IMR-90 (cell line): Measurements from ENCODE around the gene ZCCHC7. TPM values are rescaled to one million over a fixed set of nuclear protein-coding genes. Genes with fewer than 3 reads are reported as not detected.
"Not testable (repeated sequence)": the region's sequence is repeated elsewhere in the genome, so short reads cannot be mapped to it uniquely, and the experiment has no call there.

Experiments
- ATAC-seq: fragments of 200-7000 bp; cut with Tn5 transposase; 2 replicates; pipeline ENCODE4 v1.9.1; 2020; ENCODE audit warnings: low read depth, mild to moderate bottlenecking, moderate library complexity
- BruUV-seq: library from RNA; stranded (reverse); fragments of 400-500 nt; replicated peaks from 2 replicates; lab custom pipeline; 2021; lab: Mats Ljungman, UMichigan
- CTCF ChIA-PET: fragments of 300-600 bp; formaldehyde crosslinking; extraction: SDS; loops from one replicate; lab custom pipeline; 2021; ENCODE audit warnings: antibody characterized with exemption; lab: Yijun Ruan, JAX
- POLR2A ChIA-PET: fragments of 300-600 bp; sonication (Branson Sonifier 250); formaldehyde crosslinking; loops from one replicate; lab custom pipeline; 2022; ENCODE audit warnings: antibody characterized with exemption; ENCODE audit not compliant: unreplicated experiment; lab: Charles Lee
- DNase-seq: peaks from one replicate; pipeline ENCODE4 v3.0.0; 2013
- H2AFZ ChIP-seq: replicated peaks from 2 replicates; pipeline ENCODE3; 2013; ENCODE audit warnings: low read length, mild to moderate bottlenecking; ENCODE audit not compliant: poor library complexity
- H2AK5ac ChIP-seq: 2 replicates; pipeline ENCODE4 v1.6.1; 2013; ENCODE audit warnings: low read depth, low read length, inconsistent platforms
- H2AK9ac ChIP-seq: replicated peaks from 2 replicates; pipeline ENCODE3; 2013; ENCODE audit warnings: mild to moderate bottlenecking, low read depth, low read length, moderate library complexity; ENCODE audit not compliant: poor library complexity
- H2BK120ac ChIP-seq: 2 replicates; pipeline ENCODE4 v1.6.1; 2013; ENCODE audit warnings: low read depth, low read length, inconsistent platforms
- H2BK15ac ChIP-seq: 3 replicates; pipeline ENCODE4 v1.6.1; 2013; ENCODE audit warnings: low read depth, low read length, inconsistent platforms
- H2BK20ac ChIP-seq: 2 replicates; pipeline ENCODE4 v1.6.1; 2013; ENCODE audit warnings: low read depth, mild to moderate bottlenecking, inconsistent platforms, low read length, moderate library complexity
- H2BK5ac ChIP-seq: 2 replicates; pipeline ENCODE4 v1.6.1; 2013; ENCODE audit warnings: mild to moderate bottlenecking, low read depth, low read length, inconsistent platforms; ENCODE audit not compliant: poor library complexity, severe bottlenecking
- H3K14ac ChIP-seq: replicated peaks from 2 replicates; pipeline ENCODE4 v1.6.1; 2013; ENCODE audit warnings: low read depth, low read length, inconsistent platforms
- H3K18ac ChIP-seq: 2 replicates; pipeline ENCODE4 v1.6.1; 2013; ENCODE audit warnings: low read depth, low read length, control low read depth
- H3K23ac ChIP-seq: 2 replicates; pipeline ENCODE4 v1.6.1; 2013; ENCODE audit warnings: low read depth, low read length, inconsistent platforms
- H3K27ac ChIP-seq: 2 replicates; pipeline ENCODE4 v1.5.1; 2013; ENCODE audit warnings: mild to moderate bottlenecking, control low read depth, low read length; ENCODE audit not compliant: insufficient read depth
- H3K27me3 ChIP-seq: 2 replicates; pipeline ENCODE4 v1.6.1; 2013; ENCODE audit warnings: low read length; ENCODE audit not compliant: control insufficient read depth, insufficient read depth
- H3K36me3 ChIP-seq: 2 replicates; pipeline ENCODE4 v1.6.1; 2013; ENCODE audit warnings: low read length, mixed read lengths; ENCODE audit not compliant: control insufficient read depth, insufficient read depth
- H3K4ac ChIP-seq: 2 replicates; pipeline ENCODE4 v1.6.1; 2013; ENCODE audit warnings: low read depth, low read length, inconsistent platforms
- H3K4me1 ChIP-seq: 2 replicates; pipeline ENCODE4 v1.6.1; 2013; ENCODE audit warnings: low read length, mixed read lengths; ENCODE audit not compliant: control insufficient read depth, insufficient read depth
- H3K4me2 ChIP-seq: 2 replicates; pipeline ENCODE4 v1.6.1; 2013; ENCODE audit warnings: low read depth, mild to moderate bottlenecking, control low read depth, low read length, moderate library complexity
- H3K4me3 ChIP-seq: 2 replicates; pipeline ENCODE4 v1.5.1; 2013; ENCODE audit warnings: low read depth, mild to moderate bottlenecking, control low read depth, low read length, moderate library complexity; ENCODE audit not compliant: insufficient read depth
- H3K56ac ChIP-seq: 2 replicates; pipeline ENCODE4 v1.6.1; 2013; ENCODE audit warnings: low read length, inconsistent platforms; ENCODE audit not compliant: insufficient read depth; ENCODE audit errors: extremely low read depth
- H3K79me1 ChIP-seq, 2 experiments: 2 replicates each; pipeline ENCODE4 v1.6.1; 2013; ENCODE audit warnings: low read length in 2 of 2, inconsistent platforms in 1 of 2, low read depth in 1 of 2
- H3K9ac ChIP-seq: 2 replicates; pipeline ENCODE4 v1.6.1; 2013; ENCODE audit warnings: low read depth, low read length, control low read depth
- H3K9me1 ChIP-seq: 2 replicates; pipeline ENCODE4 v1.6.1; 2013; ENCODE audit warnings: low read length, inconsistent platforms; ENCODE audit not compliant: insufficient read depth
- H3K9me3 ChIP-seq: 2 replicates; pipeline ENCODE4 v1.6.1; 2013; ENCODE audit warnings: low read length; ENCODE audit not compliant: control insufficient read depth, insufficient read depth
- H4K20me1 ChIP-seq: 2 replicates; pipeline ENCODE4 v1.6.1; 2013; ENCODE audit warnings: low read length, inconsistent platforms; ENCODE audit not compliant: insufficient read depth
- H4K5ac ChIP-seq: 2 replicates; pipeline ENCODE4 v1.6.1; 2013; ENCODE audit warnings: mild to moderate bottlenecking, low read depth, low read length, control low read depth
- H4K8ac ChIP-seq, 2 experiments: 2 replicates each; pipeline ENCODE4 v1.6.1; 2013; ENCODE audit warnings: low read depth in 2 of 2, low read length in 2 of 2, control low read depth in 1 of 2, inconsistent platforms in 1 of 2
- H4K91ac ChIP-seq: 2 replicates; pipeline ENCODE4 v1.6.1; 2013; ENCODE audit warnings: low read depth, low read length, inconsistent platforms; ENCODE audit not compliant: insufficient read depth
- WGBS, 2 experiments: methylation state at CpG; one replicate each; pipeline versions ENCODE4 v1.1.5 to v1.1.7; 2013; ENCODE audit warnings: missing lambda C conversion rate in 2 of 2; ENCODE audit not compliant: insufficient read length in 1 of 2; ENCODE audit errors: extremely low coverage in 2 of 2; 5-methylcytosine and 5-hydroxymethylcytosine counted together
- dilution Hi-C: fragments of 300-500 bp; cut with HindIII; formaldehyde crosslinking; loops from one replicate; pipeline ENCODE4 v1.14.3; 2018; ENCODE audit warnings: low sequenced_read_pairs; ENCODE audit not compliant: unreplicated experiment
- in situ Hi-C: fragments of 300-500 bp; cut with MboI; formaldehyde crosslinking; loops from 3 replicates; pipeline ENCODE4 v1.14.3; 2019; ENCODE audit warnings: low sequenced_read_pairs, inconsistent platforms, mixed read lengths
- intact Hi-C: fragments of 100-400 bp; cut with micrococcal nuclease; formaldehyde crosslinking; loops from 2 replicates; pipeline ENCODE4 v1.10.0; 2022
- polyA plus RNA-seq, 3 experiments: library from polyadenylated mRNA; depleted of rRNA; stranded (reverse); fragments of >200 nt; gene quantifications; 2 replicates each; pipeline ENCODE4 v1.2.3, GENCODE V29; 2012; ENCODE audit warnings: low replicate concordance in 1 of 3
- total RNA-seq: library from RNA; depleted of rRNA; stranded (reverse); fragments of >200 nt; gene quantifications from 2 replicates; pipeline ENCODE4 v1.2.3, GENCODE V29; 2012

Gene ZCCHC7
- total and polyA plus RNA-seq, 2 of the 4 experiments (the other 2 are of a cell fraction), result 13.6 to 28.7 TPM

- in situ Hi-C loops, H3K9me1 ChIP-seq, dilution Hi-C loops, POLR2A ChIA-PET, ATAC-seq, H2AK9ac ChIP-seq, H3K4me1 ChIP-seq, H3K9me3 ChIP-seq, H3K27ac ChIP-seq, H3K27me3 ChIP-seq, H3K4me2 ChIP-seq, H4K20me1 ChIP-seq, intact Hi-C loops, H3K4me3 ChIP-seq, H4K8ac ChIP-seq, H3K56ac ChIP-seq, H4K5ac ChIP-seq, H2BK5ac ChIP-seq, DNase-seq, H2AK5ac ChIP-seq, H3K36me3 ChIP-seq, H2AFZ ChIP-seq, H2BK20ac ChIP-seq, H2BK120ac ChIP-seq, H3K9ac ChIP-seq, H2BK15ac ChIP-seq, H3K4ac ChIP-seq, BruUV-seq, H3K18ac ChIP-seq, H3K23ac ChIP-seq, H3K79me1 ChIP-seq, H4K91ac ChIP-seq, CTCF ChIA-PET, H3K14ac ChIP-seq: not testable (repeated sequence)
- no CpG with 5 or more reads among the region's 4 CpGs for WGBS, 2 experiments
Observed at GRCh38 chr9:37074790-37075189, 45.6 kb upstream of the ZCCHC7 start.
